Vagina (tissue), 2 donors: ENCODE measurements around the gene AIFM3. TPM values are rescaled to one million over a fixed set of nuclear protein-coding genes. Genes with fewer than 3 reads are reported as not detected.
A peak's percentile ranks its signal among the peaks of the same experiment; 100 is the strongest.

Experiments
- DNase-seq, 2 donors: peaks; one replicate each; pipeline ENCODE4 v3.0.0-alpha.2; 2017; ENCODE audit errors: extremely low spot score in 2 of 2
- H3K27ac ChIP-seq: fragments of 200-600 bp; sonication (generic); one replicate; pipeline ENCODE4 v1.5.1; 2019
- H3K27me3 ChIP-seq: fragments of 200-600 bp; sonication (generic); one replicate; pipeline ENCODE4 v1.5.1; 2019
- H3K36me3 ChIP-seq, 2 donors: fragments of 200-600 bp; sonication (generic); one replicate each; pipeline ENCODE4 v1.5.1; 2017 to 2019
- H3K4me1 ChIP-seq: fragments of 200-600 bp; sonication (generic); one replicate; pipeline ENCODE4 v1.5.1; 2019
- H3K4me3 ChIP-seq, 2 donors: fragments of 200-600 bp; sonication (generic); 1 replicate in 1 of 2; 2 replicates in 1 of 2; pipeline ENCODE4 v1.5.1; 2016 to 2019
- H3K9me3 ChIP-seq: fragments of 200-600 bp; sonication (generic); one replicate; pipeline ENCODE4 v1.5.1; 2019
- POLR2A ChIP-seq, 2 donors: fragments of 450-650 bp; IDR thresholded peaks; one replicate each; pipeline ENCODE4 v1.6.1; 2017; ENCODE audit warnings: antibody characterized with exemption in 2 of 2, mild to moderate bottlenecking in 2 of 2, moderate library complexity in 2 of 2
- POLR2AphosphoS5 ChIP-seq, 2 donors: sonication (generic); formaldehyde crosslinking; IDR thresholded peaks; one replicate each; pipeline ENCODE4 v1.9.0; 2017; ENCODE audit warnings: antibody characterized with exemption in 2 of 2, mild to moderate bottlenecking in 2 of 2, low read depth in 1 of 2; ENCODE audit not compliant: insufficient read depth in 1 of 2
- intact Hi-C: fragments of 100-400 bp; cut with DNase I; formaldehyde crosslinking; loops from one replicate; pipeline ENCODE4 v1.15.1; 2023
- total RNA-seq: library from RNA; depleted of rRNA; stranded (reverse); fragments of >200 nt; gene quantifications from one replicate; pipeline ENCODE4 v1.2.3, GENCODE V29; 2016
- TF ChIP-seq, protein P1 (sequence below), 3 experiments: fragments of 450-650 bp in 2 of 3; fragments of 200-600 bp in 1 of 3; sonication (generic) in 1 of 3; IDR thresholded peaks; one replicate each; pipeline ENCODE4 v1.5.1; 2017 to 2019; ENCODE audit warnings: antibody characterized with exemption in 3 of 3, mild to moderate bottlenecking in 2 of 3, moderate library complexity in 2 of 3

The AIFM3 gene
- total RNA-seq, 1 donor from 2014 or later: not detected

DNA sequence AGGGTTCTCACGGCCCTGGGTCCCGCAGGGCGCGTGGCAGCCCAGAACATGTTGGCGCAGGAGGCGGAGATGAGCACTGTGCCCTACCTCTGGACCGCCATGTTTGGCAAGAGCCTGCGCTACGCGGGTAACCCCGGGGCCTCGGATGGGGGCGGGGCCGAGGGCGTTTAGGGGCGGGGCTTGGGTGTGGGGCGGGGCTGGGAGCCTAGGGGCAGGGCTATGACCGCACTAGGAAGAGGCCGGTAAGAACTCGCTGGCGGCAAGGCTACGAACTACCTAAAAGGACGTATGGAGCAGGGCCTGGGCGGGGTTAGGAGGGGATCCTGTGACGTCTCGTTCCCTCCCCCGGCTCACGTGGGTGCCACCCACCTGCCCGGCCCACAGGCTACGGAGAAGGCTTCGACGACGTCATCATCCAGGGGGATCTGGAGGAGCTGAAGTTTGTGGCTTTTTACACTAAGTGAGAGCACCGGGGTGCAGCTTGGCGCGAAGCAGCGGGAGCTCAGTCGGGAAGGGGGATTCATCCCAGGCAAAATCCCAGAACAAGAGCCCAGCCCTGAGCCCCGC, 12.3 kb downstream of the AIFM3 start:
- H3K4me1 ChIP-seq: peaks cover 40% of the 10 kb centered on the region
- intact Hi-C loops: no loop called here
- no peaks in the 10 kb centered on the region for H3K27me3 ChIP-seq
- TF ChIP-seq, protein P1, sequence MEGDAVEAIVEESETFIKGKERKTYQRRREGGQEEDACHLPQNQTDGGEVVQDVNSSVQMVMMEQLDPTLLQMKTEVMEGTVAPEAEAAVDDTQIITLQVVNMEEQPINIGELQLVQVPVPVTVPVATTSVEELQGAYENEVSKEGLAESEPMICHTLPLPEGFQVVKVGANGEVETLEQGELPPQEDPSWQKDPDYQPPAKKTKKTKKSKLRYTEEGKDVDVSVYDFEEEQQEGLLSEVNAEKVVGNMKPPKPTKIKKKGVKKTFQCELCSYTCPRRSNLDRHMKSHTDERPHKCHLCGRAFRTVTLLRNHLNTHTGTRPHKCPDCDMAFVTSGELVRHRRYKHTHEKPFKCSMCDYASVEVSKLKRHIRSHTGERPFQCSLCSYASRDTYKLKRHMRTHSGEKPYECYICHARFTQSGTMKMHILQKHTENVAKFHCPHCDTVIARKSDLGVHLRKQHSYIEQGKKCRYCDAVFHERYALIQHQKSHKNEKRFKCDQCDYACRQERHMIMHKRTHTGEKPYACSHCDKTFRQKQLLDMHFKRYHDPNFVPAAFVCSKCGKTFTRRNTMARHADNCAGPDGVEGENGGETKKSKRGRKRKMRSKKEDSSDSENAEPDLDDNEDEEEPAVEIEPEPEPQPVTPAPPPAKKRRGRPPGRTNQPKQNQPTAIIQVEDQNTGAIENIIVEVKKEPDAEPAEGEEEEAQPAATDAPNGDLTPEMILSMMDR (IDR thresholded peaks at IDR 0.05): no peak
- TF ChIP-seq POLR2AphosphoS5 (IDR thresholded peaks at IDR 0.05; ENCODE audit: insufficient read depth in 1 of 2, low read depth in 1 of 2): peak in 1 of 2 donors; percentile 52
- DNase-seq: no peak
- H3K4me3 ChIP-seq: peak overlapping the region; percentile 28 to 43
- H3K27ac ChIP-seq: no peak overlapping the region
- H3K36me3 ChIP-seq: no peaks in the 10 kb centered on the region
- H3K9me3 ChIP-seq: peaks cover 5% of the 10 kb centered on the region

DNA sequence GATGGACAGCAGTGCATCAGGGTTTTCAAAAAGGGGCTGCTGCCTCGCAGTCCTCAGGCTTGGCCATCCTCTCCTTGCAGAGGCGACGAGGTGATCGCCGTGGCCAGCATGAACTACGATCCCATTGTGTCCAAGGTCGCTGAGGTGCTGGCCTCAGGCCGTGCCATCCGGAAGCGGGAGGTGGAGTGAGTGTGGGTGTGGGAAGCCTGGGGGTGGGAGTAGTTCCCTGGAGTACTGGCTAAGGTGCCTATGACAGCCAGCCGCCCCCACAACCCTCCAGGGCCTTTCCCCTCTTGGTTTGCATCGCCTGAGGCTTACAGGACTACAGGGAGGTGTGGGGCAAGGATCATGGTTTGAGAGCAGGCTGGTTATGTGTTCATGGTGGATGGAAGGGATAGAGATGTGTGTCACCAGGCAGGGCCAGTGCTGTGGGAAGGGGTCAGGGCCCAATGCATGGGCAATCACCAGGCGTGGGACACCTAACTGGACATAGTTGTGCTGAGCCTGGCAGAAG, 12.9 kb downstream of the AIFM3 start:
- TF ChIP-seq, protein P1 (IDR thresholded peaks at IDR 0.05): no peak
- TF ChIP-seq POLR2A (IDR thresholded peaks at IDR 0.05) (no peak), POLR2AphosphoS5 (IDR thresholded peaks at IDR 0.05; ENCODE audit: insufficient read depth in 1 of 2, low read depth in 1 of 2) (no peak)
- Histone ChIP-seq H3K9me3 (peaks cover 5% of the 10 kb centered on the region), H3K27ac (no peak overlapping the region), H3K36me3 (no peaks in the 10 kb centered on the region), H3K27me3 (no peaks in the 10 kb centered on the region), H3K4me3 (peak overlapping the region; percentile 28 to 43), H3K4me1 (peaks cover 40% of the 10 kb centered on the region)
- DNase-seq: no peak
- intact Hi-C loops: no loop called here

DNA sequence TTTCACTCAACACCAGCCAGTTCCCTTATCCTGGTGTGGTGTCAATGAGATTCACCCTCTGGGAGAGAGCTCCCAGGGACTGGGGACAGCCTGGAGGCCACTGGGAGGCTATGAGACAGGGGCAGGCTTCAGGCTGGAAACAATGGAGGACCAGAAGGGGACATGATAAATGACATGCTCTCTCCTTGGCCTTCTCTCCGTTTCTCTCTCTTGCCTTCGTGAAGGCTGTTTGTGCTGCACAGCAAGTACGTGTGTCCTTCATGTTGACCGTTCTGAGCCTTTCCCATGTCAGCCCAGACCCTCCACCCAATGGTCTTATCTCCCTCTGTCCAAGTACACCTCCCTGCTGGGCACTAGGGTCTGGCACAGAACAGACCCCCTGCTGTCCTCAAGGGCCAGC, 13.5 kb downstream of the AIFM3 start:
- Histone ChIP-seq H3K9me3 (peaks cover 5% of the 10 kb centered on the region), H3K27me3 (no peaks in the 10 kb centered on the region), H3K4me3 (no peak overlapping the region), H3K4me1 (peaks cover 40% of the 10 kb centered on the region), H3K27ac (no peak overlapping the region), H3K36me3 (peaks cover 0 to 4% of the 10 kb centered on the region in 2 donors)
- DNase-seq: no peak
- TF ChIP-seq, protein P1 (IDR thresholded peaks at IDR 0.05): no peak
- TF ChIP-seq POLR2AphosphoS5 (IDR thresholded peaks at IDR 0.05; ENCODE audit: insufficient read depth in 1 of 2, low read depth in 1 of 2) (no peak), POLR2A (IDR thresholded peaks at IDR 0.05) (no peak)
- intact Hi-C loops: no loop called here

DNA sequence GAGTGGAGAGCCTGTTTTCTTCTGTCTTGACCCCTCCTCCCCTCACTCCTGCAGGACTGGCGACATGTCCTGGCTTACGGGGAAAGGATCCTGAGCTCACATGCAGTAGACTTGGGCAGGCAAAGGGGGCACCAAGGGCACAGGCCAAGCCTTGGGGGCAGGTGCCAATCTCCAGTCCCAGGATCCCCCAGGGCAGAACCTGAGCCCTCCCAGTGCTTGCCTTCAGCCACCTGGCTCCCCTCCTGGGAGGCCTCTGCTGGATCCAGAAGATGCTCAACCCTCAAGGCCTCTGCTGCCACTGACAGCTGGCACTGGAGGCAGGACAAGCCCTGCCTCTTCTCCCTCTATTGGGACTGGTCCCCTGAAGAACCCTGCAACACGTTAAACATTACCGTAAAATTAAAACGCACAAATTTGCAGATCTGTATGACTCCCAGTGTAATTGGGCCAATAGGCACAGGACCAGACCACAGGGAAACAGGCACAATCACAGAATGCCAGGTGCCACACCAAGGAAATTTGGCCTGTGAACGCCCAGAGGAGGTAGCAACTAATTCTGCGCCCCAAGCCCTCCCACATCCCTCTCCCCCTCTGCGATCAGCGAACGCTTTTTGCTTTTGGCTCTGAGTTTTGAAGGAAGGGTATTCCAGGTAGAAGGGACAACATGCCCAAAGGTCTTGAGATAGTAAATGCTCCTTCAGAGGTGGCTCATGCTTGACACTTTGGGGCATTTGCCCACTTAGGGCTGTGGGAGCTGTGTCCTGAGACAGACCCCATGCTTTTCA, 14.1 kb downstream of the AIFM3 start:
- Histone ChIP-seq H3K27ac (peak overlapping the region; percentile 90), H3K27me3 (no peaks in the 10 kb centered on the region), H3K9me3 (peaks cover 5% of the 10 kb centered on the region), H3K4me1 (peaks cover 40% of the 10 kb centered on the region), H3K36me3 (peaks cover 0 to 10% of the 10 kb centered on the region in 2 donors), H3K4me3 (peak overlapping the region; percentile 93 to 99)
- TF ChIP-seq POLR2A (IDR thresholded peaks at IDR 0.05) (no peak), POLR2AphosphoS5 (IDR thresholded peaks at IDR 0.05; ENCODE audit: insufficient read depth in 1 of 2, low read depth in 1 of 2) (no peak)
- TF ChIP-seq, protein P1 (IDR thresholded peaks at IDR 0.05): no peak
- DNase-seq: no peak
- intact Hi-C loops: no loop called here
